OCI-LY3 (cell line): Measurements from ENCODE around the gene NAXE.

Experiments
- H2AFZ ChIP-seq: fragments of 200-600, 300-600 bp; shearing (Covaris generic); 2 replicates; pipeline ENCODE4 v1.6.0; 2014; ENCODE audit warnings: antibody characterized with exemption, low read depth, low read length
- H3K27ac ChIP-seq: fragments of 200-600, 300-600 bp; sonication (generic); 2 replicates; pipeline ENCODE4 v1.5.1; 2014; ENCODE audit warnings: mild to moderate bottlenecking, low read length, moderate library complexity, mixed read lengths
- H3K27me3 ChIP-seq: fragments of 200-600, 300-600 bp; sonication (generic); 2 replicates; pipeline ENCODE4 v1.6.1; 2014; ENCODE audit warnings: low read depth, low read length, mixed read lengths
- H3K36me3 ChIP-seq: fragments of 200-600, 300-600 bp; sonication (generic); replicated peaks from 2 replicates; pipeline ENCODE3; 2014; ENCODE audit warnings: low read depth, low read length, mixed read lengths
- H3K4me1 ChIP-seq: fragments of 300-600, 200-600 bp; sonication (generic); 2 replicates; pipeline ENCODE4 v1.6.1; 2014; ENCODE audit warnings: low read length, mixed read lengths
- H3K4me2 ChIP-seq: fragments of 200-600, 300-600 bp; sonication (generic); 2 replicates; pipeline ENCODE4 v1.6.1; 2014; ENCODE audit warnings: low read length, mixed read lengths
- H3K4me3 ChIP-seq: fragments of 300-600, 200-600 bp; sonication (generic); 2 replicates; pipeline ENCODE4 v1.5.1; 2014; ENCODE audit warnings: antibody characterized with exemption, mild to moderate bottlenecking, low read length, moderate library complexity
- H3K79me2 ChIP-seq: fragments of 300-600, 200-600 bp; shearing (Covaris generic); 2 replicates; pipeline ENCODE4 v1.6.1; 2014; ENCODE audit warnings: mild to moderate bottlenecking, low read length, mixed read lengths
- H3K9ac ChIP-seq: fragments of 300-600, 200-600 bp; shearing (Covaris generic); 2 replicates; pipeline ENCODE4 v1.6.0; 2014; ENCODE audit warnings: mild to moderate bottlenecking, low read length, moderate library complexity
- H3K9me3 ChIP-seq: fragments of 200-600, 300-600 bp; shearing (Covaris generic); 2 replicates; pipeline ENCODE4 v1.6.1; 2014; ENCODE audit warnings: low read length, mixed read lengths; ENCODE audit not compliant: insufficient read depth
- H4K20me1 ChIP-seq: fragments of 200-600, 300-600 bp; sonication (generic); 2 replicates; pipeline ENCODE4 v1.6.1; 2016; ENCODE audit warnings: low read length, mixed read lengths; ENCODE audit not compliant: insufficient read depth
- CTCF ChIP-seq: fragments of 200-600, 300-600 bp; sonication (generic); IDR thresholded peaks from 2 replicates; pipeline ENCODE4 v1.5.1; 2014; ENCODE audit warnings: antibody characterized with exemption, low read length, low read depth
- EZH2phosphoT487 ChIP-seq: fragments of 200-600 bp; shearing (Covaris generic); IDR thresholded peaks from 2 replicates; pipeline ENCODE4 v1.6.1; 2018; ENCODE audit warnings: antibody characterized with exemption, mixed run types, low read depth

The NAXE gene

DNA sequence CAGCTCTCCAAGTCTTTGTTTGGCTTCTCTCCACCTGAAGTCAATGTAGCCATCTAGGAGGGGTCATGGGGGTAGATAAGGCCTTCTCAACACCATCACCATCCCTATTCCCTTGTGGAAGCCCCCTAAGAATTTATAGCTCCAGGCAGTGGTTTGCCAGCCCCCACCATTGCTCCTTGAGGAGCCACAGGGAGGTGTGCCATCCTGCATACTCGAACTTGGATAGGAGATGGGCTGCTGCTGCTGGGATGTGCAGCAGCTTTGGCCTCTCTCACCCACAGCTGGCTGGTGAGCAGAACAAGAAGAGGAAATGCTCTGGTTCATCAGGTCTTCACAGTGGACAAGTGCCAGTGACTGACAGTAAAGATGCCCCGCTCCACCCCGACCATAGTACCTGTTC lies 4.8 kb downstream of the NAXE start:
- Histone ChIP-seq H4K20me1 (no peaks in the 10 kb centered on the region), H3K9ac (no peak overlapping the region), H3K27ac (no peak overlapping the region), H3K4me3 (no peak overlapping the region), H3K79me2 (peaks cover 53% of the 10 kb centered on the region), H3K27me3 (no peaks in the 10 kb centered on the region), H2AFZ (no peak overlapping the region), H3K9me3 (no peaks in the 10 kb centered on the region), H3K36me3 (peaks cover 64% of the 10 kb centered on the region), H3K4me2 (no peak overlapping the region), H3K4me1 (peaks cover 22% of the 10 kb centered on the region)
- no peak for TF ChIP-seq EZH2phosphoT487
- TF ChIP-seq CTCF = no peak

DNA sequence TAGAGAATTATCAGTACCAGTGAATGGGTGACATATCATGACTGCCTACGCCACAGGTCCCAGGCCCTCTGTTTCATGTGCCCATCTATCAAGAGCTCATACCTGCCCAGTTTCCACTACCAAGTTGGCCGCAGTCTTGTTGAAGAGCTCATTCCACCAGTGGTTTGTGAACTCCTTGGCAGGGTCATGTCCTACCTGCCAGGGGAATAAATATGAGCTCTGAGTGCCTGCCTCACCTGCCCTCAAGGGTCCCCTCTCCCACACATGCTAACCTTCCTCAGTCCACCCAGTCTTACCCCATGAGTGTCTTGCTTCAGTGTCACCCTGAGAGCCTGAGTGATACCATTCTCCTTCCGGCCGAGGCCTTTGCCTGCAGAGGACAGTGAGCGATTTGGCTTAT lies 6.5 kb downstream of the NAXE start:
- H3K4me2 ChIP-seq = no peak overlapping the region
- H3K9ac ChIP-seq = no peak overlapping the region
- no peak overlapping the region for H3K27ac ChIP-seq
- no peak for TF ChIP-seq EZH2phosphoT487
- TF ChIP-seq CTCF = no peak
- H3K9me3 ChIP-seq = no peaks in the 10 kb centered on the region
- H3K4me3 ChIP-seq = no peak overlapping the region
- H3K36me3 ChIP-seq = peaks cover 57% of the 10 kb centered on the region
- H2AFZ ChIP-seq = no peak overlapping the region
- no peaks in the 10 kb centered on the region for H4K20me1 ChIP-seq
- peaks cover 24% of the 10 kb centered on the region for H3K4me1 ChIP-seq
- H3K79me2 ChIP-seq = peaks cover 46% of the 10 kb centered on the region
- no peaks in the 10 kb centered on the region for H3K27me3 ChIP-seq

DNA sequence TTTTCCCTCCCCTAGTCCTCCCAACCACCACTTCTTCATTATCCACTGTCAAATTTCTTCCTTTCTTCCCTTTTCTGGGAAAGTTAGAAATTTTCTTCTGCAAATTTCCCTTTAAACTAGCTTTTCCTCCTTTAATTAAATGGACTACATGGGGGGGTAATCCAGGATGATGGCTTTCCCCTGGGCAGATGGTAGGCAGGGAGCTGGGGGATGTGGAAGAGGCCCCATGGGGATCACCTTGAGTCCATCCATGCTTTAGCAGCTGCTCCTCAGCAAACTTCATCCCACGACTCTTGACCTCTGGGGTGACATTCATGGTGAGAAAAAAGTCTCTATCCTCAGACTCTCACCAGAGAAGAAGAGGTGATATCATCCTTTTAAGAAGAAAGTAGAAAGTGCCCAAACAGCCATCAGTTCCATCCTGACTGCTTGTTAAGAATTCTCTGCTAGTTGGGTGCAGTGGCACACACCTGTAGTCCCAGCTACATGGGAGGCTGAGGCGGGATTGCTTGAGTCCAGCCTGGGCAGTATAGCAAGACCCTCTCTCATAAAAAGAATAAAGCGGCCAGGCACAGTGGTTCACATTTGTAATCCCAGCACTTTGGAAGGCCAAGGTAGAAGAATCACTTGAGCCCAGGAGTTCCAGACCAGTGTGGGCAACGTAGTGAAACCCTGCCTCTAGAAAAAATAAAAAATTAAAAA lies 7.3 kb downstream of the NAXE start:
- no peaks in the 10 kb centered on the region for H3K9me3 ChIP-seq
- H3K9ac ChIP-seq = no peak overlapping the region
- TF ChIP-seq EZH2phosphoT487 (no peak), CTCF (no peak)
- H4K20me1 ChIP-seq = no peaks in the 10 kb centered on the region
- peaks cover 50% of the 10 kb centered on the region for H3K36me3 ChIP-seq
- no peak overlapping the region for H3K27ac ChIP-seq
- H3K4me3 ChIP-seq = no peak overlapping the region
- H3K79me2 ChIP-seq = peaks cover 43% of the 10 kb centered on the region
- no peak overlapping the region for H2AFZ ChIP-seq
- peaks cover 24% of the 10 kb centered on the region for H3K4me1 ChIP-seq
- H3K4me2 ChIP-seq = no peak overlapping the region
- no peaks in the 10 kb centered on the region for H3K27me3 ChIP-seq

DNA sequence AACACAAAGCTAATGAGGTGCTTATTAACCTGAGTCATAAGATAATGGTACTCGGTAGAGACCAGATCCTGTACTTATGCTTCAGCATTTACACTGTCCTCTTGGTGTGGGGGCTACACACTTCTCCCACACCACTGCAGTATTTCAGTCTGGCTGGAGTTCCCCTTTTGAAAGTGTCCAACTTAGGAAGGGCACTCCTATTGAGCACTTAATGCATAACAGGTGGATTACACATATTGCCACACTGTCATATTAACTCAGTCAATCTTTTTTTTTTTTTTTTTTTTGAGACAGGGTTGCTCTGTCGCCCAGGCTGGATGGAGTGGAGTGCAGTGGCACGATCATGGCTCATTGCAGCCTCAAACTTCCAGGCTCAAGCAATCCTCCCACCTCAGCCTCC lies 8.2 kb downstream of the NAXE start:
- Histone ChIP-seq H3K36me3 (peaks cover 41% of the 10 kb centered on the region), H3K4me2 (peak overlapping the region; percentile 72), H3K79me2 (peaks cover 43% of the 10 kb centered on the region), H2AFZ (no peak overlapping the region), H4K20me1 (no peaks in the 10 kb centered on the region), H3K27me3 (no peaks in the 10 kb centered on the region), H3K9ac (no peak overlapping the region), H3K27ac (no peak overlapping the region; the same call in 1 of the 2 replicates), H3K9me3 (no peaks in the 10 kb centered on the region), H3K4me1 (peaks cover 24% of the 10 kb centered on the region), H3K4me3 (peak overlapping the region; percentile 80; the same call in 1 of the 2 replicates)
- TF ChIP-seq CTCF (no peak; the same call in 1 of the 2 replicates), EZH2phosphoT487 (no peak)
